Mesendoderm (in vitro differentiated cells): ENCODE results near the gene HOXC13. TPM values are rescaled to one million over a fixed set of nuclear protein-coding genes. Genes with fewer than 3 reads are reported as not detected.

ENCODE experiments used
- DNase-seq: peaks from one replicate; pipeline ENCODE4 v3.0.0; 2013
- H2AK5ac ChIP-seq: 2 replicates; pipeline ENCODE4 v1.6.1; 2013; ENCODE audit warnings: low read length, inconsistent platforms
- H2BK120ac ChIP-seq: 2 replicates; pipeline ENCODE4 v1.6.1; 2013; ENCODE audit warnings: low read depth, mild to moderate bottlenecking, low read length, moderate library complexity, mixed read lengths
- H2BK15ac ChIP-seq: replicated peaks from 2 replicates; pipeline ENCODE4 v1.6.1; 2013; ENCODE audit warnings: low read depth, mild to moderate bottlenecking, moderate library complexity
- H2BK5ac ChIP-seq: 2 replicates; pipeline ENCODE4 v1.6.1; 2013; ENCODE audit warnings: low read length, inconsistent platforms
- H3K18ac ChIP-seq: 2 replicates; pipeline ENCODE4 v1.6.1; 2013; ENCODE audit warnings: mild to moderate bottlenecking, low read length, mixed read lengths
- H3K23ac ChIP-seq: one replicate; pipeline ENCODE4 v1.6.1; 2013; ENCODE audit warnings: low read length
- H3K27ac ChIP-seq: 2 replicates; pipeline ENCODE4 v1.5.1; 2013; ENCODE audit warnings: low read depth, mild to moderate bottlenecking, inconsistent platforms, low read length, moderate library complexity
- H3K27me3 ChIP-seq: 2 replicates; pipeline ENCODE4 v1.6.1; 2013; ENCODE audit warnings: low read length, control low read depth, mild to moderate bottlenecking, inconsistent platforms; ENCODE audit not compliant: insufficient read depth, poor library complexity
- H3K36me3 ChIP-seq: 2 replicates; pipeline ENCODE4 v1.6.1; 2013; ENCODE audit warnings: low read length, inconsistent platforms; ENCODE audit not compliant: control insufficient read depth, insufficient read depth
- H3K4ac ChIP-seq: one replicate; pipeline ENCODE4 v1.6.1; 2013; ENCODE audit warnings: low read depth, mild to moderate bottlenecking, low read length, moderate library complexity
- H3K4me1 ChIP-seq: 2 replicates; pipeline ENCODE4 v1.6.1; 2013; ENCODE audit warnings: low read depth, low read length, inconsistent platforms; ENCODE audit not compliant: control insufficient read depth
- H3K4me2 ChIP-seq: 2 replicates; pipeline ENCODE4 v1.6.1; 2013; ENCODE audit warnings: low read length
- H3K4me3 ChIP-seq: 2 replicates; pipeline ENCODE4 v1.5.1; 2013; ENCODE audit warnings: mild to moderate bottlenecking, low read length
- H3K56ac ChIP-seq: one replicate; pipeline ENCODE4 v1.6.1; 2013; ENCODE audit warnings: low read length
- H3K79me1 ChIP-seq: 2 replicates; pipeline ENCODE4 v1.6.1; 2013; ENCODE audit warnings: low read length, inconsistent platforms
- H3K79me2 ChIP-seq: 2 replicates; pipeline ENCODE4 v1.6.1; 2013; ENCODE audit warnings: mild to moderate bottlenecking, low read length; ENCODE audit not compliant: control insufficient read depth, insufficient read depth
- H3K9ac ChIP-seq: 2 replicates; pipeline ENCODE4 v1.6.1; 2013; ENCODE audit warnings: low read length, inconsistent platforms
- H4K5ac ChIP-seq: one replicate; pipeline ENCODE4 v1.6.1; 2013; ENCODE audit warnings: low read length
- H4K8ac ChIP-seq: one replicate; pipeline ENCODE4 v1.6.1; 2013; ENCODE audit warnings: low read depth, mild to moderate bottlenecking, control low read depth, low read length, moderate library complexity
- WGBS: extraction: QIAGEN DNeasy Blood & Tissue Kit; methylation state at CpG from one replicate; pipeline ENCODE4 v1.1.7; 2013; ENCODE audit warnings: low lambda C conversion rate, missing lambda C conversion rate; ENCODE audit not compliant: insufficient coverage; ENCODE audit errors: extremely low coverage; 5-methylcytosine and 5-hydroxymethylcytosine counted together
- polyA plus RNA-seq, 2 experiments: library from polyadenylated mRNA; stranded (reverse); fragments of 200-250 nt; gene quantifications; one replicate each; pipeline ENCODE4 v1.2.3, GENCODE V29; 2013

HOXC13 gene, protein sequence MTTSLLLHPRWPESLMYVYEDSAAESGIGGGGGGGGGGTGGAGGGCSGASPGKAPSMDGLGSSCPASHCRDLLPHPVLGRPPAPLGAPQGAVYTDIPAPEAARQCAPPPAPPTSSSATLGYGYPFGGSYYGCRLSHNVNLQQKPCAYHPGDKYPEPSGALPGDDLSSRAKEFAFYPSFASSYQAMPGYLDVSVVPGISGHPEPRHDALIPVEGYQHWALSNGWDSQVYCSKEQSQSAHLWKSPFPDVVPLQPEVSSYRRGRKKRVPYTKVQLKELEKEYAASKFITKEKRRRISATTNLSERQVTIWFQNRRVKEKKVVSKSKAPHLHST
- polyA plus RNA-seq (2013, experiment 1 of 2) = 0.03 TPM
- 0.03 TPM for polyA plus RNA-seq (2013, experiment 2 of 2)

- DNase-seq = peak; percentile 92
- Histone ChIP-seq H2BK5ac (no peak within 1 kb of the TSS), H3K4ac (no peak within 1 kb of the TSS), H2BK120ac (no peak within 1 kb of the TSS), H4K5ac (no peak within 1 kb of the TSS), H3K23ac (no peak within 1 kb of the TSS), H3K27ac (no peak within 1 kb of the TSS), H2AK5ac (no peak within 1 kb of the TSS), H3K4me3 (no peak within 1 kb of the TSS), H3K79me2 (no peaks in the 10 kb centered on the region), H3K79me1 (no peaks in the 10 kb centered on the region), H3K18ac (no peak within 1 kb of the TSS), H4K8ac (no peak within 1 kb of the TSS), H2BK15ac (no peak within 1 kb of the TSS), H3K4me2 (no peak within 1 kb of the TSS), H3K56ac (no peak within 1 kb of the TSS), H3K27me3 (peaks cover 89% of the 10 kb centered on the region), H3K9ac (no peak within 1 kb of the TSS), H3K36me3 (no peaks in the 10 kb centered on the region), H3K4me1 (no peaks in the 10 kb centered on the region)
- no CpG with 5 or more reads among the region's 56 CpGs for WGBS
These were observed at the start of gene HOXC13 for GRCh38 chr12:53938326-53939140. TSS of gene HOXC13 (plus strand) at chr12:53938831. CDS start at chr12:53938907, 76 bp downstream.

DNA sequence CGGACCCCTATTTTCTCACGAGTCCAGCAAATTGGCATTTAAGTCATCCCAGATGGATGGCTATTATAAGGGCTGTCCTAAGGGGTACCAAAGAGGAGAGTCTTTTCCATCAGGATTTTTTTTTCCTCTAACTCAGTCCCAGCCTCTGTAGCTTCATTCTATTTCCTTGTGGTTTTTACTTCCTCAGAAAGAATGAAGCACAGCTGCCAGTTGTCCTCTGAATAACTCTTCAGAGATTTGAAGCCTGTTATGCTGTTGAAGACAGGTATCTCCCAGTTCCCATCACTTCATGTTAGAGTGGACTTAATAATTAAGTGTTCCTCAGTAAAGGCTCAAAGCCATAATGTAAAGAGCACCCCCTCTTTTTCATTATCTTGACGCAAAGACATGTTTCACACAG is 48.5 kb upstream of the HOXC13 start:
- no peaks in the 10 kb centered on the region for H3K79me2 ChIP-seq
- no peak overlapping the region for H4K8ac ChIP-seq
- no peak overlapping the region for H2AK5ac ChIP-seq
- no peaks in the 10 kb centered on the region for H3K36me3 ChIP-seq
- no peak overlapping the region for H2BK120ac ChIP-seq
- no peak for DNase-seq
- no peaks in the 10 kb centered on the region for H3K27me3 ChIP-seq
- no peak overlapping the region for H3K9ac ChIP-seq
- no peak overlapping the region for H3K56ac ChIP-seq
- no peak overlapping the region for H3K23ac ChIP-seq
- H3K4me2 ChIP-seq = no peak overlapping the region
- H3K79me1 ChIP-seq = no peaks in the 10 kb centered on the region
- H3K27ac ChIP-seq = no peak overlapping the region
- no peak overlapping the region for H2BK5ac ChIP-seq
- no peak overlapping the region for H3K18ac ChIP-seq
- no peak overlapping the region for H4K5ac ChIP-seq
- peaks cover 2% of the 10 kb centered on the region for H3K4me1 ChIP-seq
- H3K4ac ChIP-seq = no peak overlapping the region
- no peak overlapping the region for H3K4me3 ChIP-seq
- H2BK15ac ChIP-seq = no peak overlapping the region
- WGBS = no CpG with 5 or more reads among the region's 3 CpGs

- no peak overlapping the region for H2BK120ac ChIP-seq
- no peak overlapping the region for H3K18ac ChIP-seq
- no peak overlapping the region for H4K8ac ChIP-seq
- DNase-seq = peak; percentile 26
- no peak overlapping the region for H3K23ac ChIP-seq
- H3K27me3 ChIP-seq = no peaks in the 10 kb centered on the region
- no CpG with 5 or more reads among the region's 3 CpGs for WGBS
- no peak overlapping the region for H3K9ac ChIP-seq
- no peak overlapping the region for H3K56ac ChIP-seq
- H2AK5ac ChIP-seq = no peak overlapping the region
- H3K79me2 ChIP-seq = no peaks in the 10 kb centered on the region
- H4K5ac ChIP-seq = no peak overlapping the region
- H2BK5ac ChIP-seq = no peak overlapping the region
- no peak overlapping the region for H3K27ac ChIP-seq
- no peak overlapping the region for H3K4ac ChIP-seq
- H3K36me3 ChIP-seq = no peaks in the 10 kb centered on the region
- H3K79me1 ChIP-seq = no peaks in the 10 kb centered on the region
- H2BK15ac ChIP-seq = no peak overlapping the region
- no peak overlapping the region for H3K4me3 ChIP-seq
- H3K4me1 ChIP-seq = peaks cover 2% of the 10 kb centered on the region
- no peak overlapping the region for H3K4me2 ChIP-seq
These were observed 45.8 kb upstream of the HOXC13 start for GRCh38 chr12:53892762-53893395.

DNA sequence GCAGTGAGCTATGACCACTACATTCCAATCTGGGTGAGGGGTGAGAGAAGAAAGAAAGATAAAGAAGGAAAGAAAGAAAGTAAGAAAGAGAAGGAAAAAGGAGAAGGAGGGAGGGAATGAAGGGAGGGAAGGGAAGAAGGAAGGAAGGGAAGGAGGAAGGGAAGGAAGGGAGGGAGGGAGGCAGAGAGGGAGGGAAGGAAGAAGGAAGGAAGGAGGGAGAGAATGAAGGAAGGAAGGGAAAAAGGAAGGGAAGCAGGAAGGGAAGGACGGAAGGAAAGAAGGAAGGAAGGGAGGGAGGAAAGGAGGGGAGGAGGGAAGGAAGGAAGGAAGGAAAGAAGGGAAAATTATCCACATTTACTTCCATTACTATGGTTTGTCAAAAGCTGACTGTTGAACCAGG is 39.4 kb upstream of the HOXC13 start:
- Histone ChIP-seq H3K27me3 (peaks cover 4% of the 10 kb centered on the region), H3K36me3 (no peaks in the 10 kb centered on the region), H3K79me1 (no peaks in the 10 kb centered on the region), H2BK120ac (no peak overlapping the region), H3K23ac (no peak overlapping the region), H3K9ac (no peak overlapping the region), H3K18ac (no peak overlapping the region), H4K8ac (no peak overlapping the region), H3K27ac (no peak overlapping the region), H2BK5ac (no peak overlapping the region), H2AK5ac (no peak overlapping the region), H3K4ac (no peak overlapping the region), H2BK15ac (no peak overlapping the region), H3K79me2 (no peaks in the 10 kb centered on the region), H3K4me3 (no peak overlapping the region), H3K4me2 (no peak overlapping the region), H3K56ac (no peak overlapping the region), H3K4me1 (no peaks in the 10 kb centered on the region), H4K5ac (no peak overlapping the region)
- DNase-seq = no peak
- WGBS = no CpG with 5 or more reads among the region's 1 CpG

GRCh38 chr12:53907103-53907502 is 31.5 kb upstream of the HOXC13 start:
- Histone ChIP-seq H3K18ac (no peak overlapping the region), H3K4me3 (no peak overlapping the region), H3K23ac (no peak overlapping the region), H3K4me1 (no peaks in the 10 kb centered on the region), H3K4ac (no peak overlapping the region), H3K79me1 (no peaks in the 10 kb centered on the region), H3K79me2 (no peaks in the 10 kb centered on the region), H3K36me3 (no peaks in the 10 kb centered on the region), H3K27me3 (no peaks in the 10 kb centered on the region), H4K8ac (no peak overlapping the region), H2AK5ac (no peak overlapping the region), H2BK15ac (no peak overlapping the region), H3K27ac (no peak overlapping the region), H3K4me2 (no peak overlapping the region), H4K5ac (no peak overlapping the region), H3K9ac (no peak overlapping the region), H2BK5ac (no peak overlapping the region), H3K56ac (no peak overlapping the region), H2BK120ac (no peak overlapping the region)
- WGBS = no CpG with 5 or more reads among the region's 3 CpGs
- DNase-seq = no peak
